T follicular helper cell (primary cell): ENCODE data around the gene CATSPERE.
A peak's percentile ranks its signal among the peaks of the same experiment; 100 is the strongest.

Source experiments
- DNase-seq: peaks from one replicate; pipeline ENCODE4 v3.0.0-alpha.2; 2020; ENCODE audit warnings: low read depth
- total RNA-seq, 2 experiments: gene quantifications; one replicate each; lab custom pipeline; 2026; lab: John Stamatoyannopoulos, UW

Gene CATSPERE
- total RNA-seq, result 0.04 to 1.9 reads per million in 2 experiments

GRCh38 chr1:244461245-244462071 lies at the start of gene CATSPERE:
Gene CATSPERE (plus strand): TSS chr1:244461273. CDS start chr1:244461430, 157 bp downstream.
- DNase-seq, result peak; percentile 51

GRCh38 chr1:244412176-244412575 lies 48.9 kb upstream of the CATSPERE start:
- DNase-seq, result no peak

- no peak for DNase-seq
Measured at GRCh38 chr1:244413736-244414135, 47.3 kb upstream of the CATSPERE start.

- no peak for DNase-seq
Measured at GRCh38 chr1:244414543-244414942, 46.5 kb upstream of the CATSPERE start.

- no peak for DNase-seq
Measured at GRCh38 chr1:244419024-244419423, 42.0 kb upstream of the CATSPERE start.

GRCh38 chr1:244422174-244422573 lies 38.9 kb upstream of the CATSPERE start:
- DNase-seq, result no peak

- no peak for DNase-seq
Measured at GRCh38 chr1:244424649-244425334, 36.3 kb upstream of the CATSPERE start.

GRCh38 chr1:244427647-244428046 lies 33.4 kb upstream of the CATSPERE start:
- DNase-seq, result no peak

GRCh38 chr1:244429818-244430217 lies 31.3 kb upstream of the CATSPERE start:
- no peak for DNase-seq

- no peak for DNase-seq
Measured at GRCh38 chr1:244431166-244431565, 29.9 kb upstream of the CATSPERE start.

GRCh38 chr1:244435562-244436205 lies 25.4 kb upstream of the CATSPERE start:
- DNase-seq, result no peak

GRCh38 chr1:244436336-244437085 lies 24.6 kb upstream of the CATSPERE start:
- no peak for DNase-seq

- no peak for DNase-seq
Measured at GRCh38 chr1:244437086-244437468, 24.0 kb upstream of the CATSPERE start.

GRCh38 chr1:244439391-244440032 lies 21.6 kb upstream of the CATSPERE start:
- DNase-seq, result no peak

- no peak for DNase-seq
Measured at GRCh38 chr1:244442850-244443249, 18.2 kb upstream of the CATSPERE start.

- no peak for DNase-seq
Measured at GRCh38 chr1:244444854-244445253, 16.2 kb upstream of the CATSPERE start.

GRCh38 chr1:244445320-244446181 lies 15.5 kb upstream of the CATSPERE start:
- DNase-seq, result no peak

GRCh38 chr1:244447024-244447423 lies 14.0 kb upstream of the CATSPERE start:
- no peak for DNase-seq

- DNase-seq, result no peak
Measured at GRCh38 chr1:244447552-244447951, 13.5 kb upstream of the CATSPERE start.

GRCh38 chr1:244448279-244449036 lies 12.6 kb upstream of the CATSPERE start:
- no peak for DNase-seq
